Measurements from ENCODE around the gene RTL1. TPM values are rescaled to one million over a fixed set of nuclear protein-coding genes. Genes with fewer than 3 reads are reported as not detected.

The RTL1 gene
- total RNA-seq, 2 donors from 2014 or later, result not detected

- Histone ChIP-seq H3K27ac (no peak overlapping the region), H3K9me3 (no peaks in the 10 kb centered on the region), H3K36me3 (no peaks in the 10 kb centered on the region), H3K4me1 (ENCODE audit: control insufficient read depth in 1 of 2, low read depth in 2 of 2) (no peaks in the 10 kb centered on the region), H3K4me3 (no peak overlapping the region), H3K27me3 (replicated peaks; ENCODE audit: insufficient read depth) (no peaks in the 10 kb centered on the region)
- no peak for DNase-seq (ENCODE audit: low spot score)
- TF ChIP-seq, protein P1, sequence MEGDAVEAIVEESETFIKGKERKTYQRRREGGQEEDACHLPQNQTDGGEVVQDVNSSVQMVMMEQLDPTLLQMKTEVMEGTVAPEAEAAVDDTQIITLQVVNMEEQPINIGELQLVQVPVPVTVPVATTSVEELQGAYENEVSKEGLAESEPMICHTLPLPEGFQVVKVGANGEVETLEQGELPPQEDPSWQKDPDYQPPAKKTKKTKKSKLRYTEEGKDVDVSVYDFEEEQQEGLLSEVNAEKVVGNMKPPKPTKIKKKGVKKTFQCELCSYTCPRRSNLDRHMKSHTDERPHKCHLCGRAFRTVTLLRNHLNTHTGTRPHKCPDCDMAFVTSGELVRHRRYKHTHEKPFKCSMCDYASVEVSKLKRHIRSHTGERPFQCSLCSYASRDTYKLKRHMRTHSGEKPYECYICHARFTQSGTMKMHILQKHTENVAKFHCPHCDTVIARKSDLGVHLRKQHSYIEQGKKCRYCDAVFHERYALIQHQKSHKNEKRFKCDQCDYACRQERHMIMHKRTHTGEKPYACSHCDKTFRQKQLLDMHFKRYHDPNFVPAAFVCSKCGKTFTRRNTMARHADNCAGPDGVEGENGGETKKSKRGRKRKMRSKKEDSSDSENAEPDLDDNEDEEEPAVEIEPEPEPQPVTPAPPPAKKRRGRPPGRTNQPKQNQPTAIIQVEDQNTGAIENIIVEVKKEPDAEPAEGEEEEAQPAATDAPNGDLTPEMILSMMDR (IDR thresholded peaks at IDR 0.05), result no peak
- no peak for ATAC-seq (ENCODE audit: insufficient number of reproducible peaks, low FRiP score, low read depth)
Measured at GRCh38 chr14:100864206-100864605, 39.3 kb downstream of the RTL1 start.

- no peaks in the 10 kb centered on the region for H3K36me3 ChIP-seq
- H3K27me3 ChIP-seq (replicated peaks; ENCODE audit: insufficient read depth), result no peaks in the 10 kb centered on the region
Measured at GRCh38 chr14:100862793-100863192, 40.7 kb downstream of the RTL1 start.

GRCh38 chr14:100862277-100862676 lies 41.2 kb downstream of the RTL1 start:
- H3K4me1 ChIP-seq (ENCODE audit: control insufficient read depth in 1 of 2, low read depth in 2 of 2), result no peaks in the 10 kb centered on the region
- no peak overlapping the region for H3K4me3 ChIP-seq
- H3K36me3 ChIP-seq, result no peaks in the 10 kb centered on the region
- no peaks in the 10 kb centered on the region for H3K27me3 ChIP-seq (replicated peaks; ENCODE audit: insufficient read depth)
- H3K9me3 ChIP-seq, result no peaks in the 10 kb centered on the region
- ATAC-seq (ENCODE audit: insufficient number of reproducible peaks, low FRiP score, low read depth) (no peak), DNase-seq (ENCODE audit: low spot score) (no peak)
- TF ChIP-seq, protein P1 (IDR thresholded peaks at IDR 0.05), result no peak
- no peak overlapping the region for H3K27ac ChIP-seq

More at GRCh38 chr14:100862793-100863192, 40.7 kb downstream of the RTL1 start:
- ATAC-seq (ENCODE audit: insufficient number of reproducible peaks, low FRiP score, low read depth) (no peak), DNase-seq (ENCODE audit: low spot score) (no peak)
- Histone ChIP-seq H3K27ac (no peak overlapping the region), H3K4me3 (no peak overlapping the region), H3K4me1 (ENCODE audit: control insufficient read depth in 1 of 2, low read depth in 2 of 2) (no peaks in the 10 kb centered on the region), H3K9me3 (no peaks in the 10 kb centered on the region)
- TF ChIP-seq, protein P1 (IDR thresholded peaks at IDR 0.05), result no peak

GRCh38 chr14:100861937-100862247 lies 41.6 kb downstream of the RTL1 start:
- TF ChIP-seq, protein P1 (IDR thresholded peaks at IDR 0.05), result no peak
- Histone ChIP-seq H3K36me3 (no peaks in the 10 kb centered on the region), H3K4me3 (no peak overlapping the region), H3K27me3 (replicated peaks; ENCODE audit: insufficient read depth) (no peaks in the 10 kb centered on the region), H3K4me1 (ENCODE audit: control insufficient read depth in 1 of 2, low read depth in 2 of 2) (no peaks in the 10 kb centered on the region), H3K9me3 (no peaks in the 10 kb centered on the region), H3K27ac (no peak overlapping the region)
- DNase-seq (ENCODE audit: low spot score) (no peak), ATAC-seq (ENCODE audit: insufficient number of reproducible peaks, low FRiP score, low read depth) (no peak)

GRCh38 chr14:100861188-100861936 lies 42.2 kb downstream of the RTL1 start:
- DNase-seq (ENCODE audit: low spot score) (no peak), ATAC-seq (ENCODE audit: insufficient number of reproducible peaks, low FRiP score, low read depth) (no peak)
- Histone ChIP-seq H3K27me3 (replicated peaks; ENCODE audit: insufficient read depth) (no peaks in the 10 kb centered on the region), H3K4me1 (ENCODE audit: control insufficient read depth in 1 of 2, low read depth in 2 of 2) (no peaks in the 10 kb centered on the region), H3K4me3 (no peak overlapping the region), H3K27ac (no peak overlapping the region), H3K9me3 (no peaks in the 10 kb centered on the region), H3K36me3 (no peaks in the 10 kb centered on the region)
- TF ChIP-seq, protein P1 (IDR thresholded peaks at IDR 0.05), result no peak

Data from thoracic aorta (tissue), 2 donors.